HG02588 (cell line): ENCODE data around the gene ATP8B4.
"Not testable (repeated sequence)": the region's sequence is repeated elsewhere in the genome, so short reads cannot be mapped to it uniquely, and the experiment has no call there.

Source experiments
- ATAC-seq: cut with Tn5 transposase; IDR thresholded peaks from one replicate; pipeline ENCODE4 v1.9.1; 2021; ENCODE audit warnings: mild to moderate bottlenecking, moderate library complexity; ENCODE audit not compliant: unreplicated experiment

The ATP8B4 gene, protein sequence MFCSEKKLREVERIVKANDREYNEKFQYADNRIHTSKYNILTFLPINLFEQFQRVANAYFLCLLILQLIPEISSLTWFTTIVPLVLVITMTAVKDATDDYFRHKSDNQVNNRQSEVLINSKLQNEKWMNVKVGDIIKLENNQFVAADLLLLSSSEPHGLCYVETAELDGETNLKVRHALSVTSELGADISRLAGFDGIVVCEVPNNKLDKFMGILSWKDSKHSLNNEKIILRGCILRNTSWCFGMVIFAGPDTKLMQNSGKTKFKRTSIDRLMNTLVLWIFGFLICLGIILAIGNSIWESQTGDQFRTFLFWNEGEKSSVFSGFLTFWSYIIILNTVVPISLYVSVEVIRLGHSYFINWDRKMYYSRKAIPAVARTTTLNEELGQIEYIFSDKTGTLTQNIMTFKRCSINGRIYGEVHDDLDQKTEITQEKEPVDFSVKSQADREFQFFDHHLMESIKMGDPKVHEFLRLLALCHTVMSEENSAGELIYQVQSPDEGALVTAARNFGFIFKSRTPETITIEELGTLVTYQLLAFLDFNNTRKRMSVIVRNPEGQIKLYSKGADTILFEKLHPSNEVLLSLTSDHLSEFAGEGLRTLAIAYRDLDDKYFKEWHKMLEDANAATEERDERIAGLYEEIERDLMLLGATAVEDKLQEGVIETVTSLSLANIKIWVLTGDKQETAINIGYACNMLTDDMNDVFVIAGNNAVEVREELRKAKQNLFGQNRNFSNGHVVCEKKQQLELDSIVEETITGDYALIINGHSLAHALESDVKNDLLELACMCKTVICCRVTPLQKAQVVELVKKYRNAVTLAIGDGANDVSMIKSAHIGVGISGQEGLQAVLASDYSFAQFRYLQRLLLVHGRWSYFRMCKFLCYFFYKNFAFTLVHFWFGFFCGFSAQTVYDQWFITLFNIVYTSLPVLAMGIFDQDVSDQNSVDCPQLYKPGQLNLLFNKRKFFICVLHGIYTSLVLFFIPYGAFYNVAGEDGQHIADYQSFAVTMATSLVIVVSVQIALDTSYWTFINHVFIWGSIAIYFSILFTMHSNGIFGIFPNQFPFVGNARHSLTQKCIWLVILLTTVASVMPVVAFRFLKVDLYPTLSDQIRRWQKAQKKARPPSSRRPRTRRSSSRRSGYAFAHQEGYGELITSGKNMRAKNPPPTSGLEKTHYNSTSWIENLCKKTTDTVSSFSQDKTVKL

DNA sequence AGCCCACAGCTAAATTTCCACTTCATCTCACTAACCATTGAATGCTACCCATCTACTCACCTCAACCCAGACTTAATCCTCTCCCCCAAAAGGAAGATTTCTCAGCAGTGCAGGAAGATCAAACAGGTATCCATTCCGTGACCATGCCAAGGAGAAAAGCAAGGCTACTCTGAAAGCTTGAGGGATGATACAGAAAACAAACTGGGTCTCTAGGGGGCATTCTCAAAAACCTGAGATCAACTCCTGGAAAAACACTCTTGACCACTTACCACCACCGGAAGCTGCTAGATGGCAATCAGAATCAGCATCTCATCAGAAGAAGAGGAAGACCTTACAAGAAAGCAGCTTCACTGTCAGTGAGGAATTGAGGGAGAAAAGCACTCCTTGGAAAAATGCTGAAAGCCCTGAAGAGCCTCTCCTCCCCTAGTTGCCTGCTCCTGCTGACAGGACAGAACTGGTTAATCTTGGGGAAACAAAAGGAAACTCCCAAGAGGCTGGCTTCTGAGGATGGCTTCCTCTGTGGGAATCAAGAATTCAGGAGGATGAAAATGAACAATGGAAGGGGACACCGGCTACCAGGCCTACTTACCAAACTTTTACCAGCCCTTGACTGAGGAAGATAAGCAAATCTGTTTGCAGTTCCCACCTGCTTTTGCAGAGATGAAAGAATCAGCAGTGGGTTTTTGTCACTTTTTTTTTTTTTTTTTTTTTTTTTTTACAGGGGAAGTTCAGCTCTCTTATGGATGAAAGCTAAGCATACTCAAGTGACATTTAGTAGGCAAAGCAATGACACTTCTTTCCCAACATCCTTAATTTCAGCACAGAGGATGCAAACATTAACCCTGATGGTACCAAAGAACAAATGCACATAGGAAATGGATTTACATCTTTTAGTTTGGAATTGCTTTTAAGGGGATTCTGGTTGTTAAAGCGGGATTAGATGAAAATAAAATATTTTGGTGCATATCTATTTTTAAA lies at the start of gene ATP8B4:
Gene ATP8B4 (minus strand): TSS at position 171 of the 978 bp plus-strand sequence. CDS start 12,267 bp downstream, outside the sequence.
- no peak for ATAC-seq

DNA sequence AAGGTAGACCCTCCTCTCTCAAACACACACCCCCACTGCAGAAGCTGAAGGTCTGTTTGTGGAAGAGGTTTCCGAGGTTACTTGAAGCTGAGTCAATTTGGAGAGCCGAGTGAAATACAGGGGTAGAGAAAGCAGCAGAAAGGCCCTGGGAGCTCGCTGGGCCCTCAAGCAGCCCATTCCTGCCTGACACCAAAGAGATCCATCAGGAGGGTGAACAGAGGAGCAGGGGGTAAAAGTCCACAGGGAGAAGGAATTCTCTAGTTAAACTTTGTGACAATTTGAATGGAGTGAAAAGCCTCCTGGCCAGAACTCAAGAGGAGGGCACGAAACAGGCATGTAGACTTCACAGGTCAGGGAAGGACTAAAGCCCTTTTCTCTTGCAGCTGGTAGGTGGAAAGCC lies 49.3 kb upstream of the ATP8B4 start:
- no peak for ATAC-seq

DNA sequence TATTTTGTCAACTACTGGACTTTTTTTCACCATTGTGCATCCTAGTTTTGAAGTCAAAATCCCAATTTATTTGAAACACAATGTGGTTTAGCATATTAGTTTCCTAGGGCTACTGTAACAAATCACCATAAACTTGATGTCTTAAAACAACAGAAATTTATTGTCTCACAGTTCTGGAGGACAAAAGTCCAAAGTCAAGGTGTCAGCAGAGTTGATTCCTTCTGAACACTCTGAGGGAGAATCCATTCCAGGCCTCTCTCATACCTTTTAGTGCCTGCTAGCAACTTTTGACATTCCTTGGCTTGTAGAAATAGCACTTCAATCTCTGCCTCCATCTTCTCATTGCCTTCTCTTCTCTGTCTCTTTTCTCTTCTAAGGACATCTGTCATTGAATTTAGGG lies 48.1 kb upstream of the ATP8B4 start:
- ATAC-seq, result no peak

DNA sequence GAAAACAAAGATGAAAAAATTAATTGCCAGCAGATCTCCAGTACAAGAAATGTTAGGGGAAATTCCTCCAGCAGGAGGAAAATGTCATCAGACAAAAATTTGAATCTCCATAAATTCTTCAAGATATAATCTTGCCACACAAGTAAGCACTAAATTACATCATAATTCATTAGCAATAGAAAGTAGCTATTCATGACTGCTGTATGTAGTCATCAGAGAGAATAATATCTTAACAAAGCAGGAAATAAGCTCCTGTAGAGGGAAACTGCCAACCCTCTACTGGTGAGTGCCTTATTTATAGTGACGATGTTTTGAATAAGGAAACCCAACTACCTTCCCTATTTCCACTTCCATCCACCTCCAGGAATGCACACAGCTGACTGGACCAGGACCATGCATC lies 47.2 kb upstream of the ATP8B4 start:
- ATAC-seq, result no peak

DNA sequence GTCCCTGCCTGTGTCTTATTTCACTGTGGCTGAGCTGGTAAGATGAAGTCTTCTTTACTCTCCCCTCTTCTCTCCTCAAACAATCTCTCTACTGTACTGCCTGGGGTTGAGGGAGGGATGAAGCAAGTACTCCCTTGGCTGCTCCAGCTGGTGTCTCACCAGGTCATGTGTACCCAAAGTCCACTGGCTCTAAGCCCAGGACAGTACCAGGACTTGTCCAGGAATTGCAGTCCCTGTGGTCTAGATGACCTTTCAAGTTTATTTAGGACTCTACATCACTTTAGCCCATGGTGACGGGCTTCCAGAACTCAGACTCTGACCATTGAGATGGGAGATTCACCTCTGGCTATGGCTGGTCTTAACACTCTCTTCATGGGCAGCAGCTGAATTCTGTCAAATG lies 45.4 kb upstream of the ATP8B4 start:
- ATAC-seq, result no peak

DNA sequence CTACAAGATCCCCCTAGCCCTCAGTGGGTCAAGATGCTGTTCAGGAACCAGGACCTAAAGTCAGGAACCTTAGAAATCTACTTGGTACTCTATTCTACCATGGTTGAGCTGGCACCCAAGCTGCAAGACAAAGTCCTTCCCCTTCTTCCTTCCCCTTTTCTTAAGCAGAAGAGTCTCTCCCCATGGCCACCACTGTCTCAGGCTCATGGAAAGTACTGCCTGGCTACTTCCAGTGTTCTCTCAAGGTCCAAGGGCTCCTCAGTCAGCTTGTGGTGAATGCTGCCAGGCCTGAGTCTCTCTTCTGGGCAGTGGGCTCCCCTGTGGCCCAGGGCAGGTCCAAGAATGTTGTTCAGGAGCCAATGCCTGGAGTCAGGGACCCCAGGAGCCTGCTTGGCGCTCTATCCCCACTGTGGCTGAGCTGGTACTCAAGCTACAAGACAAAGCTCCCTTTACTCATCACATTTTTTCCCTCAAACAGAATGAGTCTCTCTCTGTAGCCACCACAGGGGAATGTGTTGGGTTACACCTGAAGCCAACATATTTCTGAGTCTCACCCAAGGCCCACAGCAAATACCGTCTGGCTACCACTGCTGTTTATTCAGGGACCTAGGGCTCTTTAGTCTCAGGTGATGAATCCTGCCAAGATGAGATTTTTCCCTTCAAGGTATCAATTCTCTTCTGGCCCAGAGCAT lies 44.8 kb upstream of the ATP8B4 start:
- ATAC-seq, result no peak

DNA sequence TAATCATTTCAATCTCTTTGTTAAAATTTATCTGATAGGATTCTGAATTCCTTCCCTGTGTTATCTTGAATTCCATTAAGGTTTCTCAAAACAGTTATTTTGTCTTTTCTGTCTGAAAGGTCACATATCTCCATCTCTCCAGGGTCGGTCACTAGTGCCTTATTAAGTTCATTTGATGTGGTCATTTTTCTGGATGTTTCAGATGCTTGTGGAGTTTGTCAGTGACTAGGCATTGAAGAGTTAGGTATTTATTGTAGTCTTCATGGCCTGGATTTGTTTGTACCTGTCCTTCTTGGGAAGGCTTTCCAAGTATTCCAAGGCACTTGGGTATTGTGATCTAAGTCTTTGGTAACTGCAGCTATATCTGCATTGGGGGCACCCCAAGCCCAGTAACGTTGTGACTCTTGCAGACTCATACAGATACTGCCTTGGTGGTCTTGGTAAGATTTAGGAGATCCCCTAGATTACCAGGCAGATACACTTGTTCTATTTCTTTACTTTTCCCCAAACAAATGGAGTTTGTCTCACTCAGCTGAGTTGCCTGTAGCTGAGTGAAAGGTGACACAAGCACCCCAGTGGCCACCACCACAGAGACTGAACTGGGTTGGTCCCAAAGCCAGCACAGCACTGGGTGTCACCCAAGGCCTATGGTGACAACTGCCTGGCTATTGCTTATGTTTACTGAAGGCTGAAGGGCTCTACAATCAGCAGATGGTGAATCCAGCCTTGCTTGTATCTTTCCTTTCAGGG lies 44.1 kb upstream of the ATP8B4 start:
- ATAC-seq, result no peak

DNA sequence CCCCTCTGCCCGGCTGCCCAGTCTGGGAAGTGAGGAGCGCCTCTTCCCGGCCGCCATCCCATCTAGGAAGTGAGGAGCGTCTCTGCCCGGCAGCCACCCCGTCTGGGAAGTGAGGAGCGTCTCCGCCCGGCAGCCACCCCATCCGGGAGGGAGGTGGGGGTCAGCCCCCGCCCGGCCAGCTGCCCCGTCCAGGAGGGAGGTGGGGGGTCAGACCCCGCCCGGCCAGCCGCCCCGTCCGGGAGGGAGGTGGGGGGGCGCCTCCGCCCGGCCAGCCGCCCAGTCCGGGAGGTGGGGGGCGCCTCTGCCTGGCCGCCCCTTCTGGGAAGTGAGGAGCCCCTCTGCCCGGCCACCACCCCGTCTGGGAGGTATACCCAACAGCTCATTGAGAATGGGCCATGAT lies 39.2 kb upstream of the ATP8B4 start:
- not testable (repeated sequence) for ATAC-seq

DNA sequence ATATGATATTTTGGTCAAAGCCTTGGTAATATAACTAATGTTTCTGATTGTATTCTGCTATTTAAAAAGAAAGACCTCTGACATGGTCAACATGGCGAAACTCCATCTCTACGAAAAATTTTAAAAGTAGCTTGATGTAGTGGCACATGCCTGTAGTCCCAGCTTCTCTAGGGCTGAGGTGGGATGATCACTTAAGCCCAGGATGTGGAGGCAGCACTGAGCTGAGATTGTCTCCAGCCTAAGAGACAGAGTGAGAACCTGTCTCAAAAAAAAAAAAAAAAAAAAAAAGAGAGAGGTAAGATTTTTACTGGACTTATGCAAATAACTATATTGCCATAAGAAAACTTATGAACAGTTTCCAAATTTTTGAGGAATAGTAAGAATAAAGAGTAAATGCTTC lies 32.4 kb upstream of the ATP8B4 start:
- ATAC-seq, result no peak

DNA sequence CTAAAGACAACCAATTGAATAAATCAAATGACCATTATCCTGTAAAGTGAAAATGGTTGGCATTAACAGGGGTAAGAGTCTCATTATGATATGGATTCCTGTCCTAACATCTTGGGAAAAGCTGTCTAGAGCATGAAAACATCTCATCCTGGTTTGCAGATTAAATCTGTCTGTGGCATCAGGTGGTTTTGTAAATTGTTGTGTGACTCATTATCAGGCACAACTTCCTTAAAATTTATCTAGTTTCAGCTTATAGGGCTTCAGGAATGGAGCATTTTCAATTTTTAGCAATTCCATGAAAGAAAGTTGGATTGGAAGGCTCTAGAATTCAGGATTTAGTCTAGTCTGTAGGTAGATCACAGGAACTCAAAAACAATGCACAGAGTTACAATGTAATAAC lies 31.8 kb upstream of the ATP8B4 start:
- no peak for ATAC-seq

DNA sequence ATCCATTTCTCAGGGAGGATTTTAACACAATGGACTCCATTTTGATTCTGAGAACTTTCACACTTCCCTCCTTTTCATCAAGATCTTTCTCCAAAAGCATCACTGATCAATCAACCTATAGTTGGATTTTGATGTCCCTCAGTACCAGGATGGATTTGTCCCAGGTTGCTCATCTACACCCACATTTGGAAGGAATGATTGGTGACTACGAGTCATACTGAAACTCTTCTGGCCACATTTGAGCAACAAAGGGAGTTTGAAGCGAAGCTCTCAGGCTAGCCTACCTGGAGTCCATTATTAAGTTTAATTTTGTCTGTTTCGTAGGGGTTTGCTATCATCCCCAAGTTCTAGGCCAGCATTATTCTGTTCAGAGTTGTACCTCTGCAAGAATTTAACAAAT lies 31.3 kb upstream of the ATP8B4 start:
- no peak for ATAC-seq

DNA sequence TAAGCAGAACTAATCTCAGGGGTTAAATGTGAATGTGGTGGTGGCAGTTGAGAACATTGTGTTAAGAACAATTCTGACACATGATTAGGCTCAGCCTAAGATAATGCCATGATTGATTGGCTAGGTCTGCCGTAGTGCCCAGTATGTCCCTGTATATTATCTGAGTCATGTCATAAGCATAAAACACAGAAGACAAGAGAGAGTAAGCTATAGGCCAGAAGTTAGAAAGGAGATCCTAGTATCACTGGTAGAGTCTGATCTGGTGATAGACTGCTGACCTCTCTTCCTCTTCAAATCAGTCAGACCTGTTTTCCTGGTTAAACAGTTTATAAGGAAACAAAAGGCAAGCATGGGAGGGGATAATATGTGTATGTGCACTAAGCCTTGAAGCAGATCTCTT lies 30.1 kb upstream of the ATP8B4 start:
- ATAC-seq, result no peak

DNA sequence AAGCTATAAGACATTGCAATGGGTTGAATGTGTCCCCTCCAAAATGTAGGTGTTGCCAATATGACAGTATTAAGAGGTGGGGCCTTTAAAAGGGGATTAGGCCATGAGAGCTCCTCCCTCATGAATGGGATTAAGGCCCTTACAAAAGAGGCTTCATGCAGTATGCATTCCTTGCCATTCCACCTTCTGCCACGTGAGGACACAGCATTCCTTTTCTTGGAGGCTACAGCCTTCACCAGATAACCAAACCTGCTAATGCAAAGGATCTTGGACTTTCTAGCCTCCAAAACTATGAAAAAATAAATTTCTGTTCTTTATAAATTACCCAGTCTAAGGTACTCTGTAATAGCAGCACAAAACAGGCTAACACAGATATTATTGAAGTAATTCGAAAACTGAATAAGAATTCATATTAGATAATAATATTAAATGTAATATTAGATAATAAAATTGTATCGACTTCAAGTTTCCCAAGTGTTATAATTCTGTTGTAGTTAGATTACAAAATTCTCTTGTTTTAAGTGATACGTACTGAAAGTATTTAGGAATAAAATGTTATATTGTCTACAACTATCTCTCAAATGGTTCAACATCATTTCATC lies 29.4 kb upstream of the ATP8B4 start:
- ATAC-seq, result no peak

DNA sequence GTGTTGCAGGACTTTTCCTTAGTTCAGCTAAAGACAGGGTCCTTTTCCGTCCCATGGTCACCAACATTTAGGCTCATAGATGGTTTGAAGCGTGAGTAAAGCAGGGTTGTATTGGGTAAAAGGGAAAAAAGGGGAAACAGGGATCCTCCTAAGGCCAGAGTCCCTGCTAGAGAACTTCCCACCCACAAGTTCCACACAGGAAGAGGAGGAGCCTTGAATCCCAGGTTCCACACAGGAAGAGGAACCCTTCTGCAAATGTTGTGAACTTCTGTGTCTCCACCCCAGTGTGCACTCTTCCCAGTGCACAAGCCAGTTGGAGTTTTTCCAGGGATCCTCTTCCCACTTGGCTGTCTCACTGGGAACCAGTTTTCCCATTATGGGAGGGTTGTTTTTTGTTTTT lies 27.6 kb upstream of the ATP8B4 start:
- no peak for ATAC-seq

DNA sequence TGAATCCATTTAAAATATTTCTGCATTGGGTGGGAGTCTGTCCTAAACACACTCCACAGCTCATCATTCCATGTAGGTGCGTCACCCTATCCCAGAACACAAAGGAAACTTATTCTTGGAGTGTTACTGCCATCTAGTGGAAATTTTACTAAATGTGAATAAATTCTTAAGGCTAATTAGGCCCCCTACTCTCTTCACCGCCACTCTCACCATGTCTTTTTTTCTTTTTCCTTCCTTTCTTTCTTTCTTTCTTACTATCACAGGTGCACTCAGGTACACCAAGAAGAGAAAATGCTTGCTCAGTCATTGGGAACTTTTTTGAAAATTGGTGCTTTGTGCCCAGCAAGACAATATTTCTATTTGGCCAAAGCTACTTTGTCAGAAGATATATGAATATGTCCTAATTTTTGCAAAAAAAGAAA lies 26.4 kb upstream of the ATP8B4 start:
- ATAC-seq, result peak; percentile 46

DNA sequence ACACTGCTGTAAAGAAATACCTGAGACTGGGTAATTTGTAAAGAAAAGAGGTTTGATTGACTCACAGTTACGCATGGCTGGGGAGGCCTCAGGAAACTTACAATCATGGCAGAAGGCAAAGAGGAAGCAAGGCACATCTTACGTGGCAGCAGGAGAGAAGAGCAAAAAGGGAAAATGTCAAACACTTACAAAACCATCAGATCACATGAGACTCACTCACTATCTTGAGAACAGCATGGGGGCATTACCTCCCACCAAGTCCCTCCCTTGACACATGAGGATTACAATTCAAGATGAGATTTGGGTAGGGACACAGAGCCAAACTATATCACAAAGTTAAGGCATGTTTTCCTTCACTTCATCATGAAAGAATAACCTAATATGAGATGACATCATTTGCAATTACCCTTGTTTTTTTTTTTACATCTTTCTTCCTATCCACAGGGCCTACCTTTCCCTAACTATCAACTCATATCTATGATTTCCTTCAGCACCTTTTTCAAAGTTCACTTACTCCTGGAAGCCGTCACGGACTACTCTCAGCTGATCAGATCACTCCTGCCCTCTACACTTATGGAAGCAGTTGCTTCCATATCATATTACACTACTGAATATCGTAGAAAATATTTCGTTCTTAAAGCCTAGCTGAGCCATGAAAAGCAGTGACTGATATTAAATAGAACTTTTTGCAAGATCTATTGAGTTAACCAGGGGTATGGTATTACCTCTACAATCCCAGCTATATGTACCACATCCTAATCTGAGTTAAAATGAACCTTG lies 25.5 kb upstream of the ATP8B4 start:
- no peak for ATAC-seq

DNA sequence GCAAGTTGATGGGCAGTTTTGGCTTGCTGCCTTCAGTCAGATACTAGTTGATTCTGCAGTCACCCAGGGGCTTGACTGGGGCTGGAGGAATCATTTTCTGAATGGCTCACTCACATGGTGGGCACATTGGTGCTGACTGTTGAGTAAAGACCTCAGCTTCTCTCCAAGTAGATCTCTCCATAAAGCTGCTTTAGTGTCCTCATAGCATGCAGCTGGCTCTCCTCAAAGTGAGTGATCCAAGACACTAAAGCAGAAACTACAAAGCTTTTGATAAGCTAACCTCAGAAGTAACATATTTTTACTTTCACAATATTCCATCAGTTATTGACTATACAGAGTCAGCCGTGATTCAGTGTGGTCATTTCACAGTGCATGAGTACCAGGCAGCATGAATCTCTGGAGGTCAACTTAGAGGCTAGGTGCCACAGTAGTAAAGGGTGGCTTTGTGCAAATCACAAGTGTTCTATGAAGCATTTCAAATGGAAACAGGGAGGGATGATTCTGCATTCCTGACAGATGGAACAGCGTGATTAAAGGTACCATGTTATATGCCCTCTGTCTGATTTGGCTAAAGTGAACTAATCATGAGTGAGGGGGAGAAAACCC lies 24.3 kb upstream of the ATP8B4 start:
- ATAC-seq, result no peak
